GM12874 (cell line): Measurements from ENCODE around the gene GXYLT1.

Experiments used
- CTCF ChIP-seq: IDR thresholded peaks from 2 replicates; pipeline ENCODE4 v1.5.1; 2011; ENCODE audit warnings: low read depth, mild to moderate bottlenecking, control low read depth, low read length, moderate library complexity; ENCODE audit not compliant: insufficient read depth

GXYLT1 gene

DNA sequence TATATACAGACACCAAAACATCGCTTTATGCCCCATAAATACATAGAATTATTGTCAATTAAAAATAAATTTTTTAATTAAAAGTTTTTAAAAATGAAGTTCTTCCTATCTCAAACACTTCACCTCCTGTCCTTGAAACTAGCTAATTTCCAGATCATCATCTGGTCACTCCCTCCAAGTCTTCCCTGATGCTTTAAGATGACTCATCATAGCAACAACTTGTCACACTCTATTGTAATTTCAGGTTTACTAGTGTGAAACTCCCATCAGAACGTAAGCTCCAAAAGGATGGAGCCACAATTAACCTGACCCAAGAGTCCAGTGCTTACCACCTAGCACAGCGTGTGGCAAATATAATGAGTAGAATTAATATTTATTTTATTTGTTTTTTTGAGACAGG is 16.3 kb downstream of the GXYLT1 start:
- TF ChIP-seq CTCF: no peak

DNA sequence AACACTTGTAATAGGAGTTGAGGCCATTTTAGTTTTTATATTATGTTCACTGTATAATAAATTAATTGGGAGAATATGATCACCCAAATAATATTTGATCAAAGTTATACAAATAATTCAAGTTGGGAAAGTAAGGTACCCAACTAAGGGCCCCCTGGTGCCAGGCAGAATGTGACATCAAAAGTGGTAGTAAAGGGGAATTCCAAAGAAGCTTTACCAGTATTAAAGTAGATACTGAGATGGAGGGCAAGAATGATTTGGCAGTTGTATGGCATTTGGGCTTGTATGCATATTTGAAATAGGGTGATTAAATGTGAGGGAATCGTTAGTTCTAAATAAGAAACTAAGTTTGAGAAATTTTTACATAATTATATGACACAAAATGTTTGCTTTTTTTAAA is 17.7 kb downstream of the GXYLT1 start:
- TF ChIP-seq CTCF: no peak

GRCh38 chr12:42125388-42125767 is 19.3 kb downstream of the GXYLT1 start:
- TF ChIP-seq CTCF: no peak

DNA sequence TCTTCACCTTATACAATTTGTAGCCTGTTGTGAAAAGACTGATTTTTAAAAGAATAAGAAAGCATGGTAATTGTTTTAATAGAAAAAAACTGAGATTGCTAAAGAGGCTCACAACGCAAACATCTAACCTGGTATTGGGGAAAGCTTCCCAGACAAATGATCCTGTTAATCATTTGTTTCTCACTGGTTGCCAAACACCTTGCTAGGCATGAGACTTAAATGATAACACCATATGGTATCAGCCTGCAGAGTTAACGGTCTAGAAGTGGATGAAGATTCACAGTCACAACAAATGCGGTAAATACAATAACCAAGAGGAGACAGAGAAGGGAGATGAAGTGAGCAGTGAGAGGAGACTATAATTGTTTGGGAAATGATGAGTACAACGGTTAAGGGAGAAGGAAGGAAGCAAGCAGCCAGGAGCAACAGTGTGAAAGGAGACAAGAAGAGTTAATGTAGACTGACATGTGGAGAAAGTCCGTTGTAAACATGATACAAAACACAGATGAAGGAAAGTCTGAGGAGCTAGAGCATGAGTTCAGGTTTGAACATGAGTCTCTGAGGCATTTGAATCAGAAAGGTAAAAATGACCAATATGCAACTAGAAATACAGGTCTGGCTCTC is 19.8 kb downstream of the GXYLT1 start:
- no peak for TF ChIP-seq CTCF

- no peak for TF ChIP-seq CTCF
Observed at GRCh38 chr12:42119085-42119633, 25.5 kb downstream of the GXYLT1 start.

DNA sequence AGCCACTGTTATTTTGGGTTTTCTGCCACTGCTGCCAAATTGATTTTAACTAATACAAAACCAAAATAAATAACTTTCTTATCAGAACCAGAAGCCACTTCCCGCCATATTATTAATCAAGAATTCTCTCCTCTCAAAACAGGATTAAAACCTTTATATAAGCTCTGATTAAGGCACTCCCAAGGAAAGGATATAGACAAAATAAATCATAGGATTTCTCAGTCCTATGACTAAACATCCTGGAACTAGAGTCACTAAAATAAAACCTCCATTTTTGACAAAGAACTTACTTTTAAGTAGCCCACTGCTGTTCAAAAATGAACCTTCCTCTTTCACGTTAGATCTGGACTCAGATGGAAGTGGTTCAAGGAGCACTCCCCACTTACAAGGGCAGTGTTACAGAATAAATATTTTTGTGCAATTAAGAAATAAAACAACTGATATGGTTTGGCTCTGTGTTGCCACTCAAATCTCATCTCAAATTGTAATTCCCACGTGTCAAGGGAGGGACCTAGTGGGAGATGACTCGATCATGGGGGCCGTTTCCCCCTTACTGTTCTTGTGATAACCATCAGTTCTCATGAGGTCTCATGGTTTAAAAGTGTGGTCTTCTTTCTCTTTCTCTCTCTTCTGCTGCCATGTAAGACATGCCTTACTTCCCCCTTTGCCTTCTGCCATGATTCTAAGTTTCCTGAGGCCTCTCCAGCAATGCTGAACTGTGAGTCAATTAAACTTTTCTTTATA is 26.4 kb downstream of the GXYLT1 start:
- TF ChIP-seq CTCF: no peak

- TF ChIP-seq CTCF: no peak
Observed at GRCh38 chr12:42109031-42109430, 35.6 kb downstream of the GXYLT1 start.
